GM12892 (cell line): ENCODE measurements around the gene ZNF487.

Source experiments
- POLR2A ChIP-seq: IDR thresholded peaks from 2 replicates; pipeline ENCODE4 v1.6.1; 2011; ENCODE audit warnings: low read depth, low read length, control low read depth
- POLR2AphosphoS5 ChIP-seq: IDR thresholded peaks from 2 replicates; pipeline ENCODE4 v1.6.1; 2011; ENCODE audit warnings: low read depth, low read length, control low read depth
- TAF1 ChIP-seq: IDR thresholded peaks from 2 replicates; pipeline ENCODE4 v1.6.1; 2011; ENCODE audit warnings: low read depth, mild to moderate bottlenecking, control low read depth, low read length, borderline replicate concordance

DNA sequence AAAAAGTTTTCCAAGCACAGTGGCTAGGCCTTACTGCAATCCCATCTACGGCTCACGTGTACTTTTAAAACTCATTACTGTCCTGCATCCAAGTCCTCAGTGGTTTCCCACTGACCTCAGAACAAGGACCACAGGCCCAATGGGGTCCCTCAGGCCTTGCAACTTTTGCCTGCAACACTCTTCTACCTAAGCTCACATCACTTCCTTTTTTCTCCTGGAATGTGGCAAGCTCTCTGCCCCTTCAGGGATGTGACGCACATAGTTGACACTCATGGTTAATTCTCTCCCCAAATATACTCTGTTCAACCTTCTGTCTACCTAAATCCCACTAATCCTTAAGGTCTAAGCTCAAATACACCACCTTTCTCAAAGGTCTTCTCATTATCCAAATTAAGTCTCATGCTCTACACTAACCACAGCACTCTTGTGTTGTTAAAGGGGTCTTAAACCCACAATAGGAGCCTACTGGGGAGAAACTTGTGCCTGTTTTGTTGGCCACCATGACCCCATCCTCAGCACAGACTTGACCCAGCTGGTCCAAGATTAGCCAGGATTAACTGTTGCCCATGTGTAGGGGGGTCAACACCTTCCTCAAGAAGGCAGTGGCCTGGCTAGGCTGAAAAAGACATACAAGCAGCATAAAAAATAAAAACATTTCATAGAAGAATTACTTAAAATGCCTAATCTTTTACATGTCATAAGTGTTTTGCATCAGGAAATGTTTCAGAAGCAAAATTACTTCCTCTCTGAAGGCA, 43.1 kb upstream of the ZNF487 start:
- no peak for TF ChIP-seq TAF1
- no peak for TF ChIP-seq POLR2A
- no peak for TF ChIP-seq POLR2AphosphoS5
